HG02870 (cell line): ENCODE data around the gene FLAD1.
"Not testable (repeated sequence)": the region's sequence is repeated elsewhere in the genome, so short reads cannot be mapped to it uniquely, and the experiment has no call there.

ENCODE experiments used
- ATAC-seq: cut with Tn5 transposase; IDR thresholded peaks from one replicate; pipeline ENCODE4 v1.9.1; 2021; ENCODE audit warnings: mild to moderate bottlenecking, moderate library complexity; ENCODE audit not compliant: unreplicated experiment

Gene FLAD1

GRCh38 chr1:154967331-154967950, 15.7 kb upstream of the FLAD1 start:
- no peak for ATAC-seq

GRCh38 chr1:154968731-154969130, 14.4 kb upstream of the FLAD1 start:
- no peak for ATAC-seq

- ATAC-seq, result no peak
Observed at GRCh38 chr1:154969246-154969645, 13.9 kb upstream of the FLAD1 start.

GRCh38 chr1:154969860-154970452, 13.2 kb upstream of the FLAD1 start:
- no peak for ATAC-seq

- peak; percentile 24 for ATAC-seq
Observed at GRCh38 chr1:154970631-154971340, 12.4 kb upstream of the FLAD1 start, which contains the start of gene SHC1. Gene SHC1 (minus strand): TSS chr1:154970747. CDS start chr1:154970526, 221 bp downstream.

GRCh38 chr1:154971341-154971998, 11.7 kb upstream of the FLAD1 start:
- ATAC-seq, result no peak

GRCh38 chr1:154972213-154972516, 11.0 kb upstream of the FLAD1 start:
- ATAC-seq, result no peak

- ATAC-seq, result no peak
Observed at GRCh38 chr1:154972517-154973343, 10.4 kb upstream of the FLAD1 start.

GRCh38 chr1:154973344-154974101, 9.6 kb upstream of the FLAD1 start:
- ATAC-seq, result peak; percentile 13

GRCh38 chr1:154974102-154974807, 8.9 kb upstream of the FLAD1 start, which contains the start of gene CKS1B:
Gene CKS1B (plus strand): TSS chr1:154974681. CDS start chr1:154974746, 65 bp downstream.
- peak; percentile 71 for ATAC-seq

- peak; percentile 36 for ATAC-seq
Observed at GRCh38 chr1:154974808-154975408, 8.2 kb upstream of the FLAD1 start.

- ATAC-seq, result no peak
Observed at GRCh38 chr1:154975409-154976059, 7.6 kb upstream of the FLAD1 start.

- not testable (repeated sequence) for ATAC-seq
Observed at GRCh38 chr1:154977762-154978161, 5.4 kb upstream of the FLAD1 start.

GRCh38 chr1:154978360-154978759, 4.8 kb upstream of the FLAD1 start:
- no peak for ATAC-seq

- no peak for ATAC-seq
Observed at GRCh38 chr1:154982341-154982740, 803 bp upstream of the FLAD1 start.

- ATAC-seq, result no peak
Observed at GRCh38 chr1:154983776-154984466, 777 bp downstream of the FLAD1 start.

GRCh38 chr1:154986736-154987135, 3.6 kb downstream of the FLAD1 start:
- not testable (repeated sequence) for ATAC-seq

- ATAC-seq, result no peak
Observed at GRCh38 chr1:154987326-154987725, 4.2 kb downstream of the FLAD1 start.
